OCI-LY3 (cell line): Measurements from ENCODE around the gene TP53.

Source experiments
- H2AFZ ChIP-seq: fragments of 200-600, 300-600 bp; shearing (Covaris generic); 2 replicates; pipeline ENCODE4 v1.6.0; 2014; ENCODE audit warnings: antibody characterized with exemption, low read depth, low read length
- H3K27ac ChIP-seq: fragments of 200-600, 300-600 bp; sonication (generic); 2 replicates; pipeline ENCODE4 v1.5.1; 2014; ENCODE audit warnings: mild to moderate bottlenecking, low read length, moderate library complexity, mixed read lengths
- H3K27me3 ChIP-seq: fragments of 200-600, 300-600 bp; sonication (generic); 2 replicates; pipeline ENCODE4 v1.6.1; 2014; ENCODE audit warnings: low read depth, low read length, mixed read lengths
- H3K36me3 ChIP-seq: fragments of 200-600, 300-600 bp; sonication (generic); replicated peaks from 2 replicates; pipeline ENCODE3; 2014; ENCODE audit warnings: low read depth, low read length, mixed read lengths
- H3K4me1 ChIP-seq: fragments of 300-600, 200-600 bp; sonication (generic); 2 replicates; pipeline ENCODE4 v1.6.1; 2014; ENCODE audit warnings: low read length, mixed read lengths
- H3K4me2 ChIP-seq: fragments of 200-600, 300-600 bp; sonication (generic); 2 replicates; pipeline ENCODE4 v1.6.1; 2014; ENCODE audit warnings: low read length, mixed read lengths
- H3K4me3 ChIP-seq: fragments of 300-600, 200-600 bp; sonication (generic); 2 replicates; pipeline ENCODE4 v1.5.1; 2014; ENCODE audit warnings: antibody characterized with exemption, mild to moderate bottlenecking, low read length, moderate library complexity
- H3K79me2 ChIP-seq: fragments of 300-600, 200-600 bp; shearing (Covaris generic); 2 replicates; pipeline ENCODE4 v1.6.1; 2014; ENCODE audit warnings: mild to moderate bottlenecking, low read length, mixed read lengths
- H3K9ac ChIP-seq: fragments of 300-600, 200-600 bp; shearing (Covaris generic); 2 replicates; pipeline ENCODE4 v1.6.0; 2014; ENCODE audit warnings: mild to moderate bottlenecking, low read length, moderate library complexity
- H3K9me3 ChIP-seq: fragments of 200-600, 300-600 bp; shearing (Covaris generic); 2 replicates; pipeline ENCODE4 v1.6.1; 2014; ENCODE audit warnings: low read length, mixed read lengths; ENCODE audit not compliant: insufficient read depth
- H4K20me1 ChIP-seq: fragments of 200-600, 300-600 bp; sonication (generic); 2 replicates; pipeline ENCODE4 v1.6.1; 2016; ENCODE audit warnings: low read length, mixed read lengths; ENCODE audit not compliant: insufficient read depth
- EZH2phosphoT487 ChIP-seq: fragments of 200-600 bp; shearing (Covaris generic); IDR thresholded peaks from 2 replicates; pipeline ENCODE4 v1.6.1; 2018; ENCODE audit warnings: antibody characterized with exemption, mixed run types, low read depth
- TF ChIP-seq, protein P1 (sequence below): fragments of 200-600, 300-600 bp; sonication (generic); IDR thresholded peaks from 2 replicates; pipeline ENCODE4 v1.5.1; 2014; ENCODE audit warnings: antibody characterized with exemption, low read length, low read depth

TP53 gene

DNA sequence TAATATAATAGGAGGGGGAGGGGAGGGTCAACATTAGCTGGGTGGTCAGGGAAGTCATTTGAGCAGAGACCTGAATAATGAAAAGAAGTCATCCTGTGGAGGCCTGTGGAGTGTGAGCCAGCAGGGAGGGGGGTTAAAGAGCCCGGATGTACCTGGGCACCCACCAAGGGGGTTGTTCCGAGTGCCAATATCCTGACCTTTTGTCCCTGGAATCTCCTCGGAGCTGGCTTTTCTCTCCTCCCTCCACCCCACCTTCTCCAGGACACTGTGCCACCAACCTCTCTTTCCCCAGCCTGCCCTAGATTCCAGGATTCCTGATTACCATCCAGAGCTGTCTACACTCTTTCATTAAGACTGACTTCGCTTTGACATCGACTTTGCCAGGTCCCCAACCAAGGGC is 51.1 kb downstream of the TP53 start:
- TF ChIP-seq, protein P1, sequence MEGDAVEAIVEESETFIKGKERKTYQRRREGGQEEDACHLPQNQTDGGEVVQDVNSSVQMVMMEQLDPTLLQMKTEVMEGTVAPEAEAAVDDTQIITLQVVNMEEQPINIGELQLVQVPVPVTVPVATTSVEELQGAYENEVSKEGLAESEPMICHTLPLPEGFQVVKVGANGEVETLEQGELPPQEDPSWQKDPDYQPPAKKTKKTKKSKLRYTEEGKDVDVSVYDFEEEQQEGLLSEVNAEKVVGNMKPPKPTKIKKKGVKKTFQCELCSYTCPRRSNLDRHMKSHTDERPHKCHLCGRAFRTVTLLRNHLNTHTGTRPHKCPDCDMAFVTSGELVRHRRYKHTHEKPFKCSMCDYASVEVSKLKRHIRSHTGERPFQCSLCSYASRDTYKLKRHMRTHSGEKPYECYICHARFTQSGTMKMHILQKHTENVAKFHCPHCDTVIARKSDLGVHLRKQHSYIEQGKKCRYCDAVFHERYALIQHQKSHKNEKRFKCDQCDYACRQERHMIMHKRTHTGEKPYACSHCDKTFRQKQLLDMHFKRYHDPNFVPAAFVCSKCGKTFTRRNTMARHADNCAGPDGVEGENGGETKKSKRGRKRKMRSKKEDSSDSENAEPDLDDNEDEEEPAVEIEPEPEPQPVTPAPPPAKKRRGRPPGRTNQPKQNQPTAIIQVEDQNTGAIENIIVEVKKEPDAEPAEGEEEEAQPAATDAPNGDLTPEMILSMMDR, result no peak
- TF ChIP-seq EZH2phosphoT487, result no peak
- H3K4me3 ChIP-seq, result no peak overlapping the region
- H3K4me2 ChIP-seq, result no peak overlapping the region
- no peak overlapping the region for H2AFZ ChIP-seq
- H3K9me3 ChIP-seq, result no peaks in the 10 kb centered on the region
- H3K27me3 ChIP-seq, result no peaks in the 10 kb centered on the region
- H4K20me1 ChIP-seq, result no peaks in the 10 kb centered on the region
- no peaks in the 10 kb centered on the region for H3K79me2 ChIP-seq
- H3K27ac ChIP-seq, result no peak overlapping the region
- no peak overlapping the region for H3K9ac ChIP-seq
- no peaks in the 10 kb centered on the region for H3K4me1 ChIP-seq
- no peaks in the 10 kb centered on the region for H3K36me3 ChIP-seq

- Histone ChIP-seq H3K9me3 (no peaks in the 10 kb centered on the region), H2AFZ (no peak overlapping the region), H3K27ac (no peak overlapping the region), H3K4me2 (no peak overlapping the region), H3K4me1 (no peaks in the 10 kb centered on the region), H3K79me2 (no peaks in the 10 kb centered on the region), H3K27me3 (no peaks in the 10 kb centered on the region), H3K36me3 (no peaks in the 10 kb centered on the region), H4K20me1 (no peaks in the 10 kb centered on the region), H3K9ac (no peak overlapping the region), H3K4me3 (no peak overlapping the region)
- TF ChIP-seq, protein P1, result peak; percentile 34
- no peak for TF ChIP-seq EZH2phosphoT487
Observed at GRCh38 chr17:7634384-7634783, 52.9 kb downstream of the TP53 start.

DNA sequence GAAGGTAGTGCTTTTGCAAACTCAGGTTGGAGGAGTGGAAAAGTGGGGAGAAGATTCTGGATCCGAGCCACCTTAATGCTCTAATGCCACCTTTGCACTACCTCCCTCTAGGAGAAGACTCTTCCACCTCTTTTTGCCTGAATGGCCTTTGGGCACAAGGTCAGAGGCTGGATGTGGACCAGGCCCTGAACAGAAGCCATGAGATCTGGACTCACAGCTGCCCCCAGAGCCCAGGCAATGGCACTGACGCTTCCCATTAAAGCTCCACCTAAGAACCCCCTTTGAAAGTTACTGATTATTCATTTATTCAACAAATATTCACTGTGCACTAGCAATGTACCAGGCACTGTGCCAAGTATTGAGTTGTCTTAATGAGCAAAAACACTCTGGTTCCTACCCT is 54.2 kb downstream of the TP53 start:
- Histone ChIP-seq H3K79me2 (no peaks in the 10 kb centered on the region), H2AFZ (peak overlapping the region; percentile 70; the same call in 1 of the 2 replicates), H3K4me1 (no peaks in the 10 kb centered on the region), H3K27me3 (no peaks in the 10 kb centered on the region), H3K36me3 (no peaks in the 10 kb centered on the region), H3K4me3 (no peak overlapping the region), H3K9ac (no peak overlapping the region), H3K9me3 (no peaks in the 10 kb centered on the region), H3K4me2 (no peak overlapping the region), H4K20me1 (no peaks in the 10 kb centered on the region), H3K27ac (no peak overlapping the region)
- TF ChIP-seq, protein P1, result no peak
- TF ChIP-seq EZH2phosphoT487, result no peak

GRCh38 chr17:7632492-7632894 is 54.8 kb downstream of the TP53 start:
- Histone ChIP-seq H3K9me3 (no peaks in the 10 kb centered on the region), H3K36me3 (no peaks in the 10 kb centered on the region), H3K27ac (no peak overlapping the region), H3K9ac (no peak overlapping the region), H4K20me1 (no peaks in the 10 kb centered on the region), H2AFZ (peak overlapping the region; percentile 70; the same call in 1 of the 2 replicates), H3K27me3 (no peaks in the 10 kb centered on the region), H3K79me2 (no peaks in the 10 kb centered on the region), H3K4me2 (no peak overlapping the region), H3K4me3 (no peak overlapping the region), H3K4me1 (no peaks in the 10 kb centered on the region)
- TF ChIP-seq EZH2phosphoT487, result no peak
- TF ChIP-seq, protein P1, result peak; percentile 50
